OCI-LY7 (cell line): ENCODE results near the gene BEST2.

ENCODE experiments used
- EZH2phosphoT487 ChIP-seq: fragments of 200-600 bp; sonication (generic); IDR thresholded peaks from 2 replicates; pipeline ENCODE4 v1.6.1; 2018; ENCODE audit warnings: low read depth, borderline replicate concordance, mild to moderate bottlenecking, mixed run types, antibody characterized with exemption, low read length, moderate library complexity, mixed read lengths
- TF ChIP-seq, protein P1 (sequence below): fragments of 200-600 bp; sonication (generic); conservative IDR thresholded peaks from 2 replicates; pipeline ENCODE4 v1.5.1; 2014; ENCODE audit warnings: mild to moderate bottlenecking, antibody characterized with exemption, low read length, moderate library complexity, mixed read lengths

- TF ChIP-seq, protein P1, sequence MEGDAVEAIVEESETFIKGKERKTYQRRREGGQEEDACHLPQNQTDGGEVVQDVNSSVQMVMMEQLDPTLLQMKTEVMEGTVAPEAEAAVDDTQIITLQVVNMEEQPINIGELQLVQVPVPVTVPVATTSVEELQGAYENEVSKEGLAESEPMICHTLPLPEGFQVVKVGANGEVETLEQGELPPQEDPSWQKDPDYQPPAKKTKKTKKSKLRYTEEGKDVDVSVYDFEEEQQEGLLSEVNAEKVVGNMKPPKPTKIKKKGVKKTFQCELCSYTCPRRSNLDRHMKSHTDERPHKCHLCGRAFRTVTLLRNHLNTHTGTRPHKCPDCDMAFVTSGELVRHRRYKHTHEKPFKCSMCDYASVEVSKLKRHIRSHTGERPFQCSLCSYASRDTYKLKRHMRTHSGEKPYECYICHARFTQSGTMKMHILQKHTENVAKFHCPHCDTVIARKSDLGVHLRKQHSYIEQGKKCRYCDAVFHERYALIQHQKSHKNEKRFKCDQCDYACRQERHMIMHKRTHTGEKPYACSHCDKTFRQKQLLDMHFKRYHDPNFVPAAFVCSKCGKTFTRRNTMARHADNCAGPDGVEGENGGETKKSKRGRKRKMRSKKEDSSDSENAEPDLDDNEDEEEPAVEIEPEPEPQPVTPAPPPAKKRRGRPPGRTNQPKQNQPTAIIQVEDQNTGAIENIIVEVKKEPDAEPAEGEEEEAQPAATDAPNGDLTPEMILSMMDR = no peak
- TF ChIP-seq EZH2phosphoT487 = no peak
Observed at GRCh38 chr19:12785431-12786031, 33.9 kb downstream of the BEST2 start.
